OCI-LY1 (cell line): ENCODE results near the gene CPVL.

Source experiments
- H2AFZ ChIP-seq: fragments of 200-600 bp; sonication (generic), shearing (Covaris generic); 2 replicates; pipeline ENCODE4 v1.6.0; 2014; ENCODE audit warnings: antibody characterized with exemption, mild to moderate bottlenecking, low read length
- H3F3A ChIP-seq: fragments of 200-600 bp; sonication (generic), shearing (Covaris generic); 2 replicates; pipeline ENCODE4 v1.6.0; 2014; ENCODE audit warnings: mild to moderate bottlenecking, antibody characterized with exemption, low read length, moderate library complexity; ENCODE audit not compliant: insufficient read depth
- H3K27ac ChIP-seq: fragments of 200-600 bp; sonication (generic); 2 replicates; pipeline ENCODE4 v1.5.1; 2014; ENCODE audit warnings: low read length, mixed run types, mild to moderate bottlenecking, low read depth; ENCODE audit not compliant: poor library complexity, severe bottlenecking
- H3K27me3 ChIP-seq: fragments of 200-600 bp; sonication (generic); 2 replicates; pipeline ENCODE4 v1.6.0; 2014; ENCODE audit warnings: antibody characterized with exemption, mild to moderate bottlenecking, low read length, moderate library complexity; ENCODE audit not compliant: insufficient read depth
- H3K36me3 ChIP-seq: fragments of 200-600 bp; sonication (generic); 2 replicates; pipeline ENCODE4 v1.6.1; 2014; ENCODE audit warnings: mild to moderate bottlenecking, antibody characterized with exemption, low read length, moderate library complexity, mixed read lengths; ENCODE audit not compliant: insufficient read depth
- H3K4me1 ChIP-seq: fragments of 200-600 bp; sonication (generic); 2 replicates; pipeline ENCODE4 v1.5.1; 2014; ENCODE audit warnings: mild to moderate bottlenecking, low read length, moderate library complexity; ENCODE audit not compliant: insufficient read depth, severe bottlenecking
- H3K4me2 ChIP-seq: fragments of 200-600 bp; sonication (generic), shearing (Covaris generic); 2 replicates; pipeline ENCODE4 v1.6.1; 2014; ENCODE audit warnings: low read length
- H3K4me3 ChIP-seq: fragments of 200-600 bp; sonication (generic); 2 replicates; pipeline ENCODE4 v1.5.1; 2014; ENCODE audit warnings: low read length, low read depth, mild to moderate bottlenecking, mixed read lengths; ENCODE audit not compliant: poor library complexity, severe bottlenecking
- H3K79me2 ChIP-seq: fragments of 200-600 bp; shearing (Covaris generic); 2 replicates; pipeline ENCODE4 v1.6.1; 2016; ENCODE audit warnings: mixed run types, low read length, mixed read lengths; ENCODE audit not compliant: insufficient read depth
- H3K9ac ChIP-seq: fragments of 200-600 bp; sonication (generic), shearing (Covaris generic); 2 replicates; pipeline ENCODE4 v1.6.1; 2014; ENCODE audit warnings: mild to moderate bottlenecking, low read length, mixed read lengths
- H3K9me2 ChIP-seq: fragments of 200-600 bp; sonication (generic), shearing (Covaris generic); 2 replicates; pipeline ENCODE4 v1.6.1; 2014; ENCODE audit warnings: low read depth, mild to moderate bottlenecking, low read length, mixed read lengths
- H3K9me3 ChIP-seq: fragments of 200-600 bp; shearing (Covaris generic); 2 replicates; pipeline ENCODE4 v1.6.1; 2014; ENCODE audit warnings: low read length, mixed read lengths
- H4K20me1 ChIP-seq: fragments of 200-600 bp; sonication (generic), shearing (Covaris generic); 2 replicates; pipeline ENCODE4 v1.6.0; 2016; ENCODE audit warnings: mild to moderate bottlenecking, low read length; ENCODE audit not compliant: insufficient read depth
- CTCF ChIP-seq: fragments of 200-600 bp; sonication (generic), shearing (Covaris generic); IDR thresholded peaks from 2 replicates; pipeline ENCODE4 v1.5.1; 2017; ENCODE audit warnings: mild to moderate bottlenecking, antibody characterized with exemption, low read length, moderate library complexity, mixed read lengths
- EZH2 ChIP-seq: fragments of 200-600 bp; sonication (generic), shearing (Covaris generic); IDR thresholded peaks from 2 replicates; pipeline ENCODE4 v1.8.0; 2017; ENCODE audit warnings: borderline replicate concordance, mixed run types, mild to moderate bottlenecking, antibody characterized with exemption, low read length, moderate library complexity, mixed read lengths

Gene CPVL

GRCh38 chr7:29013082-29013695 lies 133.1 kb downstream of the CPVL start:
- H3K27ac ChIP-seq = no peak overlapping the region
- H4K20me1 ChIP-seq = no peaks in the 10 kb centered on the region
- H3K4me2 ChIP-seq = no peak overlapping the region
- H3K9me2 ChIP-seq = no peaks in the 10 kb centered on the region
- H3F3A ChIP-seq = no peaks in the 10 kb centered on the region
- H3K36me3 ChIP-seq = no peaks in the 10 kb centered on the region
- H3K4me3 ChIP-seq = no peak overlapping the region
- H3K4me1 ChIP-seq = no peaks in the 10 kb centered on the region
- no peak overlapping the region for H2AFZ ChIP-seq
- TF ChIP-seq CTCF (no peak), EZH2 (no peak)
- no peak overlapping the region for H3K9ac ChIP-seq
- H3K27me3 ChIP-seq = 0 out of 2 replicates have a peak, but pooled peaks cover 3% of the 10 kb centered on the region
- H3K9me3 ChIP-seq = no peaks in the 10 kb centered on the region
- H3K79me2 ChIP-seq = no peaks in the 10 kb centered on the region

- Histone ChIP-seq H3K79me2 (no peaks in the 10 kb centered on the region), H2AFZ (no peak overlapping the region), H3K36me3 (no peaks in the 10 kb centered on the region), H3K9me3 (no peaks in the 10 kb centered on the region), H4K20me1 (no peaks in the 10 kb centered on the region), H3K4me3 (no peak overlapping the region), H3K4me2 (no peak overlapping the region), H3K9ac (no peak overlapping the region), H3K9me2 (no peaks in the 10 kb centered on the region), H3F3A (no peaks in the 10 kb centered on the region), H3K4me1 (no peaks in the 10 kb centered on the region), H3K27ac (no peak overlapping the region), H3K27me3 (no peaks in the 10 kb centered on the region)
- TF ChIP-seq EZH2 = no peak
- no peak for TF ChIP-seq CTCF
These were observed 136.4 kb downstream of the CPVL start for GRCh38 chr7:29009947-29010346.

GRCh38 chr7:29008590-29008989 lies 137.7 kb downstream of the CPVL start:
- Histone ChIP-seq H3K9ac (no peak overlapping the region), H3K9me3 (no peaks in the 10 kb centered on the region), H3K4me3 (no peak overlapping the region), H3K79me2 (no peaks in the 10 kb centered on the region), H3K36me3 (no peaks in the 10 kb centered on the region), H3K4me1 (no peaks in the 10 kb centered on the region), H3K9me2 (no peaks in the 10 kb centered on the region), H2AFZ (no peak overlapping the region), H4K20me1 (no peaks in the 10 kb centered on the region), H3K4me2 (no peak overlapping the region), H3K27me3 (no peaks in the 10 kb centered on the region), H3K27ac (no peak overlapping the region), H3F3A (no peaks in the 10 kb centered on the region)
- TF ChIP-seq CTCF (no peak), EZH2 (no peak)
